ENCODE measurements around the gene SETD6. TPM values are rescaled to one million over a fixed set of nuclear protein-coding genes. Genes with fewer than 3 reads are reported as not detected.

Gene SETD6
- total RNA-seq, 4 donors from 2014 or later: 15.5 to 19.8 (median 17.5) TPM

DNA sequence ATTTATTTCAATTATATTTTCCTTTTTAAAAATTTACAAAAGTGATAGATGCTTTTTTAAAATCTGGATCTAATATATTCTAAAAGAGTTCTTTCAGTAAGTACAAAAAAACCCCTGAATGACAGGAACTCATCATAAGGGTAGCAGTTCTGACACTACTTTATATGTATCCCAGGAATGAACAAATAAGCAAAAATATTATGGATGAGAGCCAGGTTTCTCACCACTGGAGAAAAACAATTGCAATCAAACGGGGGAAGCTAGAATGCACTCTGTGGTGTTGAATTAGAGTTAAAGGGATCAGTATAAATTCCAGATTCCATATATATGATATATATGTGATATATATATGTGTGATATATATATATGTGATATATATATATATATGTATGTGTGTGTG, 38.5 kb upstream of the SETD6 start:
- TF ChIP-seq POLR2A (IDR thresholded peaks at IDR 0.05) (no peak), CTCF (IDR thresholded peaks at IDR 0.05) (no peak), EP300 (IDR thresholded peaks at IDR 0.05) (no peak), POLR2AphosphoS5 (IDR thresholded peaks at IDR 0.05) (no peak)
- Histone ChIP-seq H3K4me1 (no peaks in the 10 kb centered on the region), H3K27me3 (peaks cover 12% of the 10 kb centered on the region), H3K9me3 (no peaks in the 10 kb centered on the region), H3K4me3 (no peak overlapping the region), H3K36me3 (no peaks in the 10 kb centered on the region), H3K27ac (no peak overlapping the region)
- 50 to 52% methylated on average over 1 of the region's 1 CpG for whole genome bisulfite sequencing, 2 donors (ENCODE audit: low coverage in 1 of 2)
- ATAC-seq: no peak

DNA sequence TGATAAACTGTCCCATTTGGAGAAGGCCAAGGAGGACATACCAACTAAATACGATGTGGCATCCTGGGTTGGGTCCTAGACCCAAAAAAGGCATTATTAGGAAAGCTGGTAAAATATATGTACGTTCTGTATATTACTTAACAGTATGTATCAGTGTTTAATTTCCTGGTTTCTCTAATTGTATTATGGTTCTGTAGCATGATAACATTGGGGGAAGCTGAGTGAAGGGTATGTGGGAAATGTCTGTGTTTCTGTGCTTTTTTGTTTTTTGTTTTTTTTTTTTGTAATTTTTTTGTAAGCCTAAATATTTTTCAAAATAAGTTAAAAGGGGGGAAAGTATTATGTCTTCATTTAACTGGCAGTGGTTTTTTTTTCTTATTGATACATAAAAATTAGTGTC, 36.9 kb upstream of the SETD6 start:
- peaks cover 4% of the 10 kb centered on the region for H3K27me3 ChIP-seq
- H3K27ac ChIP-seq: no peak overlapping the region
- H3K4me3 ChIP-seq: no peak overlapping the region
- H3K36me3 ChIP-seq: no peaks in the 10 kb centered on the region
- no peak for ATAC-seq
- H3K4me1 ChIP-seq: no peaks in the 10 kb centered on the region
- H3K9me3 ChIP-seq: no peaks in the 10 kb centered on the region
- WGBS, 2 donors (ENCODE audit: low coverage in 1 of 2): 93 to 100% methylated on average over 2 of the region's 2 CpGs
- TF ChIP-seq EP300 (IDR thresholded peaks at IDR 0.05) (no peak), POLR2A (IDR thresholded peaks at IDR 0.05) (no peak)

- Histone ChIP-seq H3K27ac (no peak overlapping the region), H3K36me3 (no peaks in the 10 kb centered on the region), H3K27me3 (peaks cover 4% of the 10 kb centered on the region), H3K4me1 (peaks cover 0 to 4% (median 0%) of the 10 kb centered on the region in 3 donors), H3K9me3 (no peaks in the 10 kb centered on the region), H3K4me3 (no peak overlapping the region)
- no peak for ATAC-seq
- TF ChIP-seq EP300 (IDR thresholded peaks at IDR 0.05) (no peak), CTCF (IDR thresholded peaks at IDR 0.05) (no peak), POLR2AphosphoS5 (IDR thresholded peaks at IDR 0.05) (no peak), POLR2A (IDR thresholded peaks at IDR 0.05) (no peak)
- WGBS, 2 donors (ENCODE audit: low coverage in 1 of 2): 85 to 91% methylated on average over 6 to 9 of the region's 11 CpGs
Measured at GRCh38 chr16:58481226-58481869, 34.0 kb upstream of the SETD6 start.

DNA sequence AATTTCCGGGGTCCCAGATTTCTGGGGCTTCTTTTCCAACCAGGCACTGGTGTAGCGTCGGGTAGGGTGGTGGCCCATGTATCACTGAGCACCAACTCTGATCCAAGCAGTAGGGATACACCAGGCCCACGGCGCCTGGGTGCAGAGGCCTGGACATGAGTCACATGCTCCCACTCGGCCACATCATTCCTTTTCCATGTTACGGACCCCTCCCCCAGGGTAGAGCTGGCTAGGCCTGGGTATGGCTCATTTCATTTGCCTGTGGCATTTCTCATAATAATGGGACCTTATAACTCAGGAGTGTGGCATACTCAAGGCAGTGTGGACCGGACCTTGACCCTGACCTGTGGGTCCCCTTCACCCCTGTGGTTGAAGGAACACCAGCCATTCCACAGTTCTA, 33.4 kb upstream of the SETD6 start:
- TF ChIP-seq EP300 (IDR thresholded peaks at IDR 0.05) (no peak), CTCF (IDR thresholded peaks at IDR 0.05) (no peak), POLR2A (IDR thresholded peaks at IDR 0.05) (no peak), POLR2AphosphoS5 (IDR thresholded peaks at IDR 0.05) (no peak)
- Histone ChIP-seq H3K27me3 (peaks cover 4% of the 10 kb centered on the region), H3K4me1 (peaks cover 0 to 4% (median 0%) of the 10 kb centered on the region in 3 donors), H3K27ac (no peak overlapping the region), H3K36me3 (no peaks in the 10 kb centered on the region), H3K9me3 (no peaks in the 10 kb centered on the region), H3K4me3 (no peak overlapping the region)
- WGBS, 2 donors (ENCODE audit: low coverage in 1 of 2): 71 to 100% methylated on average over 1 to 8 of the region's 8 CpGs
- ATAC-seq: no peak

- no peaks in the 10 kb centered on the region for H3K27me3 ChIP-seq
- H3K4me1 ChIP-seq: peaks cover 0 to 11% (median 3%) of the 10 kb centered on the region in 3 donors
- no peak for TF ChIP-seq POLR2A (IDR thresholded peaks at IDR 0.05)
- TF ChIP-seq EP300 (IDR thresholded peaks at IDR 0.05): no peak
- no peaks in the 10 kb centered on the region for H3K9me3 ChIP-seq
- no peaks in the 10 kb centered on the region for H3K36me3 ChIP-seq
- no peak overlapping the region for H3K27ac ChIP-seq
- 15 to 27% methylated on average over 4 to 6 of the region's 11 CpGs for WGBS, 2 donors (ENCODE audit: low coverage in 1 of 2)
- no peak overlapping the region for H3K4me3 ChIP-seq
- no peak for ATAC-seq
Measured at GRCh38 chr16:58485184-58485887, 30.0 kb upstream of the SETD6 start.
